ENCODE measurements around the gene SLC16A14. TPM values are rescaled to one million over a fixed set of nuclear protein-coding genes. Genes with fewer than 3 reads are reported as not detected.
"Not testable (repeated sequence)": the region's sequence is repeated elsewhere in the genome, so short reads cannot be mapped to it uniquely, and the experiment has no call there.

Gene SLC16A14, protein sequence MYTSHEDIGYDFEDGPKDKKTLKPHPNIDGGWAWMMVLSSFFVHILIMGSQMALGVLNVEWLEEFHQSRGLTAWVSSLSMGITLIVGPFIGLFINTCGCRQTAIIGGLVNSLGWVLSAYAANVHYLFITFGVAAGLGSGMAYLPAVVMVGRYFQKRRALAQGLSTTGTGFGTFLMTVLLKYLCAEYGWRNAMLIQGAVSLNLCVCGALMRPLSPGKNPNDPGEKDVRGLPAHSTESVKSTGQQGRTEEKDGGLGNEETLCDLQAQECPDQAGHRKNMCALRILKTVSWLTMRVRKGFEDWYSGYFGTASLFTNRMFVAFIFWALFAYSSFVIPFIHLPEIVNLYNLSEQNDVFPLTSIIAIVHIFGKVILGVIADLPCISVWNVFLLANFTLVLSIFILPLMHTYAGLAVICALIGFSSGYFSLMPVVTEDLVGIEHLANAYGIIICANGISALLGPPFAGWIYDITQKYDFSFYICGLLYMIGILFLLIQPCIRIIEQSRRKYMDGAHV
- total RNA-seq (ENCODE audit: low replicate concordance) = 9.1 and 9.3 TPM in 2 replicates
- long read RNA-seq, full-length matches to known transcripts = 11 of 19 reads
- long read RNA-seq, partial matches to known transcripts = 2 of 19 reads
- long read RNA-seq, other reads (novel, unspliced or antisense) = 6 of 19 reads

DNA sequence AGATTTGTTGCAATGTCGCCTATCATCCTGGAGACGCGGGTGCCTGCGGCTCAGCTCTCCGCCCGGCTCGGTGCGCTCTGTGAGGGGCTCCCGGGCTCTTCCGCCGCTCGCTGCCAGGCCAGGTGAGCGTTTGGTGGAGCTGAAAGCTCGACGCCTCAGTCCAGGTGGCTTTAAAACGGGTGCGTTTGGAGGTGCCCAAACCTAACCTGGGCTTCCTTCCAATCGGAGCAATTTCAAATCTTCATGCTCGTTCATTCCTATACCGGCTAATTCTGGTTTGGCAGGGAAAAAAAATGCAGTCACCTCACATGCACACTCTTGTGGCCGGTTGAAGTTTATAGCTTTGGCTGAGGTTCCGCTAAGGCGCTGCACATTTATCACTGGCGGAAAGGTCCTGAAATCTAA lies at the start of gene SLC16A14:
TSS of gene SLC16A14 (minus strand) at position 274 of the 405 bp plus-strand sequence. CDS start 9,572 bp downstream, outside the sequence.
- no peak for TF ChIP-seq CTCF (conservative IDR thresholded peaks at IDR 0.05)
- Mint-ChIP-seq H3K9me3 (no peaks in the 10 kb centered on the region), H3K27ac (peak within 1 kb of the TSS; percentile 95), H3K4me3 (peak within 1 kb of the TSS; percentile 99), H3K27me3 (peaks cover 12% of the 10 kb centered on the region), H3K4me1 (ENCODE audit: unreplicated experiment) (no peaks in the 10 kb centered on the region), H3K36me3 (no peaks in the 10 kb centered on the region)
- no peak for DNase-seq (ENCODE audit: extremely low spot score, unreplicated experiment)

GRCh38 chr2:230106771-230107170 lies 38.0 kb upstream of the SLC16A14 start:
- TF ChIP-seq CTCF (conservative IDR thresholded peaks at IDR 0.05) = no peak
- no peak for DNase-seq (ENCODE audit: extremely low spot score, unreplicated experiment)
- Mint-ChIP-seq H3K9me3 (no peaks in the 10 kb centered on the region), H3K4me1 (ENCODE audit: unreplicated experiment) (no peaks in the 10 kb centered on the region), H3K4me3 (no peak overlapping the region), H3K36me3 (no peaks in the 10 kb centered on the region), H3K27me3 (no peaks in the 10 kb centered on the region), H3K27ac (peak overlapping the region; percentile 27)

- H3K27me3 Mint-ChIP-seq; H3K9me3 Mint-ChIP-seq; H3K27ac Mint-ChIP-seq; H3K4me1 Mint-ChIP-seq (ENCODE audit: unreplicated experiment); H3K36me3 Mint-ChIP-seq; DNase-seq (ENCODE audit: extremely low spot score, unreplicated experiment); H3K4me3 Mint-ChIP-seq: not testable (repeated sequence)
Measured at GRCh38 chr2:230101967-230102366, 33.2 kb upstream of the SLC16A14 start.

DNA sequence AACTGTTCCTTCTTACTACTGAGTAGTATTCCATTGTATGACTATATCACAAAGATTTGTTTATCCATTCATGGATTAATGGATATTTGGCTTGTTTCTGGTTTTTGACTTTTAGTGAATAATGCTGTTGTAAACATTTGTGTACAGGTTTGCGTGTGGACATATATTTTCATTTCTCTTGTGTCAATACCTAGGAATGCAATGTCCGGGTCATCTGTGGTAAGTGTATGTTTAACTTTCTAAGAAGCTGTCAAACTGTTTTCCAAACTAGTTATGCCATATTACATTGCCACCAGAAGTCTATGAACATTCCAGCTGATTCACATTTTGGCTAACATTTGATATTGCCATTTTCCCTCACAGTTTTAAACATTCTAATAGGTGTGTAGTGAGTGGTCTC lies 29.1 kb upstream of the SLC16A14 start:
- DNase-seq (ENCODE audit: extremely low spot score, unreplicated experiment) = no peak
- H3K9me3 Mint-ChIP-seq = no peaks in the 10 kb centered on the region
- no peaks in the 10 kb centered on the region for H3K36me3 Mint-ChIP-seq
- no peaks in the 10 kb centered on the region for H3K27me3 Mint-ChIP-seq
- no peak overlapping the region for H3K4me3 Mint-ChIP-seq
- no peaks in the 10 kb centered on the region for H3K4me1 Mint-ChIP-seq (ENCODE audit: unreplicated experiment)
- no peak for TF ChIP-seq CTCF (conservative IDR thresholded peaks at IDR 0.05)
- peak overlapping the region; percentile 54 for H3K27ac Mint-ChIP-seq

DNA sequence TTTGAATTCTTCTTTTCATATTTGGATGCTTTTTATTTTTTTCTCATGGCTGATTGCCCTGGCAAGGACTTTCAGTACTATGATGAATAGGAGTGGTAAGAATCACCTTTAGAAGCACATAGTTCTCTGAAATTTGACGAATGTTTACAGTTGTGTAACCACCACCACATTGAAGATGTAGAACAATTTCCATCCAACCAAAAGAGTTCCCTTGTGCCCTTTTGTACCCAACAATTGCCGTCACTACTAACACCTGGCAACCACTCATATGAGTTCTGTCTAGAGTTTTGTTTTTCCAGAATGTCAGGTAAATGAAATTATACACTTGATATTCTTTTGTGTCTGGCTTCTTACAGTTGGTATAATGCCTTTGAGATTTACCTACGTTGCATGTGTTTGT lies 28.7 kb upstream of the SLC16A14 start:
- Mint-ChIP-seq H3K4me1 (ENCODE audit: unreplicated experiment) (no peaks in the 10 kb centered on the region), H3K27me3 (peaks cover 2% of the 10 kb centered on the region), H3K27ac (peak overlapping the region; percentile 54), H3K4me3 (no peak overlapping the region), H3K36me3 (no peaks in the 10 kb centered on the region), H3K9me3 (no peaks in the 10 kb centered on the region)
- no peak for DNase-seq (ENCODE audit: extremely low spot score, unreplicated experiment)
- TF ChIP-seq CTCF (conservative IDR thresholded peaks at IDR 0.05) = no peak

DNA sequence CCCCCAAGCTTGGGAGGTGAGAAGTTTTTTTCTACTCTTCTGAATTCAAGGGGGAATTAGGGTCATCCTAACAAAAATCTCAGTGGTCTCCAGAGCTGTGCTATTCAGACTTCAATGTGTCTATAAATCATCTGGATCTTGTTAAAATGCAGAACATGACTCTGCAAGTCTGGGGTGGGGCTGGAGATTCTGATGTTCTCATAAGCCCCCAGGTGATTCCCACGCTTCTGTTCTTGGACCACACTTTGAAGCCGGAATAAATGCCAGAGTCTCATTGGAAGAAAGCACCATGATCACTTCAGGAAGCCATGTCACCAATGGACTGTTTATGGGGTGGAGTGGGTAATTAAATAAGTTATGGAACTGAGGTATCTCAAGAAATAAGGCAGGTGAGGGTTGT lies 22.2 kb upstream of the SLC16A14 start:
- no peak overlapping the region for H3K4me3 Mint-ChIP-seq
- H3K9me3 Mint-ChIP-seq = peaks cover 5% of the 10 kb centered on the region
- H3K36me3 Mint-ChIP-seq = no peaks in the 10 kb centered on the region
- DNase-seq (ENCODE audit: extremely low spot score, unreplicated experiment) = no peak
- no peak for TF ChIP-seq CTCF (conservative IDR thresholded peaks at IDR 0.05)
- no peaks in the 10 kb centered on the region for H3K4me1 Mint-ChIP-seq (ENCODE audit: unreplicated experiment)
- peak overlapping the region; percentile 73 for H3K27ac Mint-ChIP-seq
- peaks cover 12% of the 10 kb centered on the region for H3K27me3 Mint-ChIP-seq

All from type B pancreatic cell (in vitro differentiated cells).